ENCODE results near the gene USP3. TPM values are rescaled to one million over a fixed set of nuclear protein-coding genes. Genes with fewer than 3 reads are reported as not detected.

Gene USP3
- total RNA-seq, 2 donors from 2014 or later = 20.1 to 27.4 TPM

GRCh38 chr15:63596676-63597037 is 92.3 kb downstream of the USP3 start:
- DNase-seq (no peak), ATAC-seq (peak in 1 of 2 donors; percentile 0)
- intact Hi-C loops (cut with DNase I) = loop anchor here in 1 of 2 donors (5.0 to 10.0 kb wide), 3 partner anchors 109 to 312 kb away; no protein-coding TSS in a partner anchor

GRCh38 chr15:63597038-63597790 is 92.8 kb downstream of the USP3 start, which contains the start of gene FBXL22:
Gene FBXL22, plus strand, starts transcription at chr15:63597387. Its CDS starts 6 bp downstream, at chr15:63597393.
- intact Hi-C loops (cut with DNase I) = loop anchor here in 1 of 2 donors (5.0 to 10.0 kb wide), 3 partner anchors 110 to 312 kb away; no protein-coding TSS in a partner anchor
- DNase-seq = peak; percentile 53
- peak; percentile 9 to 35 for ATAC-seq

DNA sequence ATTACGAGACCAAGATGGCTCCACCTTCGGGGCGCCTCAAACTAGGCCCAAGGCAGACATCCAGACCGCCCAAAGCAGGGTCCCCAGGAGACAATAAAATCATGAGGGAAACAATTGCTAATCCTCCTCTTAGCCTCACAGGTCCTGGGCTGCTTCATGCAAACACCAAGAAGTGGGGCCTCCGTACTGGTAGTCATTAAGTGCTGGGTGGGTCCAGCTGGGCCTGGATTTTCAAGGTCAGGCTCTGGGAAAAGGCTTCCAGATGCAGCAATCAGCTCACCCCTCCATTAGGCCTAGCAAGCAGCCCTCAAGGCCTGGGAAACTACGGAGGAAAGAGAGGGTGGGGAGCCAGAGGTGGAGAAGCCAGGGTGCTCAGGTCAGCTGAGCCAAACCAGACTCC is 93.4 kb downstream of the USP3 start:
- ATAC-seq (no peak), DNase-seq (no peak)
- intact Hi-C loops (cut with DNase I) = loop anchor here in 1 of 2 donors (2.0 to 10.0 kb wide), 4 partner anchors 93 to 313 kb away; partner anchors contain the start of gene USP3

DNA sequence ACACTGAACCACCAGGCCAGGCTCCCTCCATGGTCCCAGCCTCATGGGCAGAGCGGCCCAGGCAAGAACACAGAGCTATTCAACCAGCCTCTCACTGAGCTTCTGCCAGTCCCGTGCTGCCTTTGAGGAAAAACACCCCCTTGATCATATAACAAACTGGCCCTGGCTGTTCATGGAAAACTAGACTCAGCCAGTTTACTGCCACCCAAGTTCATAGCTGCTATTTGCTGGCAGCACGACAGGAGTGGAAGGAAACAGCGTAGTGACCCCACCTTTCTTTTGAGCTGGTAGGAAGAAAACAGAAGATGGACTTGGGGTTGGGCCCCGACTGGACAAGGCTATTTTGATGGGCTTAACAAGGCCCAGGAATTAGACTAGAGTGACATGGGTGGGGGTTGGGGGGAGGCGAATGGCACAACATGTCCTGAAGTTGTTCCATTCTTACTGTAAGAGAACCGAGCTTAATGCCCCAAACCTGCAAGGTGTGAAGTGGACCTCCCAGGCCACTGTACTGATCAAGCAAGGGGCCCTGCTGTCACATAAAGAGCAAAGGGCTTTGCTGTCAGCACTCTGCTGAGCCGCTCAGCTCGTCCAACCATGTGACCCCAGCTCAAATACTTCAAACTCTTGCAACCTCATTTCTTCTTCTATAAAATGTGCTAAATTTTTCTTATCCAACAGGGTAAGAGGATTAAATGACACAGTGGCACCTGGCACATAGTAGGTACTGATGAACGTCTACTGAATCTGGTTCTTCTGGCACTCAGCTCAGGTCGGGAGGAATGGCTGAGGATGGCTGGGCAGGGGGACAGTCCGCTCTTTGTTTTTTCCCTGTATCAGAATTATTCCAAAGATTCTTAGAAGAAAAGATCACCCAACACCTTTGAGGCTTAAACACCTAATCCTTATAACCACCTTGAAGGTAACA is 94.3 kb downstream of the USP3 start:
- DNase-seq (peak; percentile 61), ATAC-seq (no peak)
- intact Hi-C loops (cut with DNase I) = loop anchor here in 1 of 2 donors (2.0 to 10.0 kb wide), 4 partner anchors 94 to 314 kb away; partner anchors contain the start of gene USP3

DNA sequence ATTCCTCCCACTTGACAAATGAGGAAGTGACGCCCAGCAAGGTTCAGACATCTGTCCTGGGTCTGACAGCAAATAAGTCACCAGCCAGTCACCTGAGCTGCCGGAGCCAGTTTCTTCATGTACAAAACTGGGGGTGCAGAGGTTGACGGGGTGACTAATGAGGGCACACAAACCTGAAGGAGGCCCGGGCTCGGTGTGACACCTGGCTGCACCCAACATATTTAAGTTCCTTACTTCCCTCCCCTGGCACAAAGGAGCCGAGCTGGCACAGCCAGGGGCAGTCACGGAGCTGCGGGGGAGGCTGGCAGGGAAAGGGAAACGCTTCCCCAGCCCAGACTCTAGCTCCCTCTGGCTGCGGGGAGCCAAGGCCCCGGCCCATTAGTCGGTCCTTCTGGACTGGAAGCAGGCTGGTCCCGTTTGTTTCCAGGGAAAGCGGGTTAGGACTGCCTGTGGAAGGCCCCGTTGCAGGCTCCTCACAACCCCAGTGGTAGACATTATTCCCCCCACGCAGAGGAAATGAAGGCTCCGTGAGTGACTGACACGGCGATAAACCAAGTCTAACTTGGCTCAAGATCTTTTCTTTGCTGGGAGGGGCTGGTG is 95.1 kb downstream of the USP3 start:
- peak; percentile 66 for DNase-seq
- intact Hi-C loops (cut with DNase I) = loop anchor here in 1 of 2 donors (2.0 to 10.0 kb wide), 4 partner anchors 95 to 315 kb away; partner anchors contain the start of gene USP3
- peak; percentile 36 to 44 for ATAC-seq

- DNase-seq (peak; percentile 57), ATAC-seq (peak; percentile 16)
- intact Hi-C loops (cut with DNase I) = no loop called here
Observed at GRCh38 chr15:63600001-63600615, 95.7 kb downstream of the USP3 start.

- ATAC-seq (peak; percentile 79 to 82), DNase-seq (peak; percentile 94)
- intact Hi-C loops (cut with DNase I) = no loop called here
Observed at GRCh38 chr15:63600616-63601025, 96.2 kb downstream of the USP3 start.

DNA sequence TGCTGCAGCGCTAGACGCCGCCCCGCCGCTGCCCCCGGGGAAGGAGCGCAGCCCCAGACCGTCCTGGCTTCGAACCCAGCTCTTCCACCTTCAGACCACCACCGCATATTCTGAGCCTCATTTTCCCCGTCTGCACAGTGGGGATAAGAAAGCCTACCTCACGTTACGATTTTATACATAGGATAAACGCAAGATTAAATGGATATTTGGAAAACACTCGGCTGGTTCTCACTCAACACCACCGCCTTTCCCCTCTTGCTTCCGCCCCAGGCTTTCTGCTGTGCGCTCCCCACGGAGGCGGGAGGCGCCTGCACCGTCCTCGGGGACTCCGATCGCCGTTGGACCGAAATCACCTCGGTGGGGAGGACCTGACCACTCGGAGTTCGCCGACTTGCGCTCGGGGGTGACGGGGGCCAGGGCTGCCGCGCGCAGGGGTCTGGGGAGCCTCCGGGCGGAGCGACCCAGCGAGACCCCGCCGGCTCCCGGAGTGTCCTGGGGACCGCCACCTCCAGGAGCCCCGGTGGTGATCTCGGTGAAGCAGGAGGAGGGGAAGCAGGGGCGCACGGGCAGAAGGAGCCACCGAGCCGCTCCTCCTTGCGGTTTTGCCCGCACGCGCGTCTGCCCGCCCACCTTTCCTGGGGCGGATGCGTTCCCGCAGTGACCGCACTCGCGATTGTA is 96.8 kb downstream of the USP3 start:
- DNase-seq = peak; percentile 49
- peak; percentile 2 to 3 for ATAC-seq
- intact Hi-C loops (cut with DNase I) = no loop called here

- intact Hi-C loops (cut with DNase I) = no loop called here
- ATAC-seq = no peak
- no peak for DNase-seq
Observed at GRCh38 chr15:63601704-63602185, 97.4 kb downstream of the USP3 start.

- intact Hi-C loops (cut with DNase I) = no loop called here
- no peak for DNase-seq
- no peak for ATAC-seq
Observed at GRCh38 chr15:63602595-63602994, 98.2 kb downstream of the USP3 start.

- DNase-seq (no peak), ATAC-seq (no peak)
- intact Hi-C loops (cut with DNase I) = no loop called here
Observed at GRCh38 chr15:63603516-63603915, 99.1 kb downstream of the USP3 start.

DNA sequence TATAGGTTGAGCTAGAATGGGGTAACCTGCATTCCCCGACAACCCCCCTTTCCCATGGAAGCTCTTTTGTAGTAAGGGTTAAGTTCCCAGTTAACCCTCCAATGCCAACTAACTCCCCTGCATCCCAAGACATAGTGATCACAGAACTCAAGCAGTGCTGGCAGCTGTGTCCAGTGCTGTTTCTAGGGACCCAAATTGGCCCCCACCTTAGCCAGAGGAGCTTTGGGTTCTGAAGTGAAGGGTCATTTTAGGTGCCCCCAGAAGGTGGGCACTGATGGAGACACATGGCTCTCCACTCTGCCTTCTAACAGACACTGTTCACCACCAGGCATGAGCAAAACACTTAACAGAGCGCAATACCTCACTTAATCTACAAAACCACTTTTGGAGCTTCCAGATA is 99.9 kb downstream of the USP3 start:
- no peak for ATAC-seq
- intact Hi-C loops (cut with DNase I) = no loop called here
- no peak for DNase-seq

DNA sequence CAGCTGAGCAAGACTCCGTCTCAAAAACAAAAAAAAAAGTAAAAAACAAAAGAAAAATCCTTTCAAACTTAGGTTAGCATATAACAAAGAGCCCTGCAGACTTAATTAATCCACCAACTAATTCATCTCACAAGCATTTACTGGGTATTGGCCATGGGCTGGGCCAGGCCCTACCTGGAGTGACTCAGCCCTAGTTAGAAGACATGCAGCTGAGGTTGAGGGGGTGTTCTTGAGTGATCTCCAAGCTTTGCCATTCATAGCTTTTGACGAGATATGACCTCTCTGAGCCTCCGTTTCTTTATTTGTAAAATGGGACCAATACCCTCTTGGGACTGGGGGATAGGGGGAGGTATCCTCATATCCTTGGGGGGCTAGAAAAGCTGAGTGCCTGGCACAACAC is 100.6 kb downstream of the USP3 start:
- ATAC-seq (no peak), DNase-seq (no peak)
- intact Hi-C loops (cut with DNase I) = no loop called here

GRCh38 chr15:63605816-63606215 is 101.4 kb downstream of the USP3 start:
- DNase-seq (no peak), ATAC-seq (no peak)
- intact Hi-C loops (cut with DNase I) = no loop called here

GRCh38 chr15:63606308-63606707 is 101.9 kb downstream of the USP3 start:
- intact Hi-C loops (cut with DNase I) = no loop called here
- no peak for ATAC-seq
- no peak for DNase-seq

GRCh38 chr15:63608989-63609388 is 104.6 kb downstream of the USP3 start:
- DNase-seq (no peak), ATAC-seq (no peak)
- intact Hi-C loops (cut with DNase I) = no loop called here

- intact Hi-C loops (cut with DNase I) = no loop called here
- no peak for ATAC-seq
Observed at GRCh38 chr15:63609448-63609847, 105.1 kb downstream of the USP3 start.

GRCh38 chr15:63610209-63610841 is 105.9 kb downstream of the USP3 start:
- ATAC-seq (peak; percentile 79 to 82), DNase-seq (peak; percentile 69)
- intact Hi-C loops (cut with DNase I) = loop anchor here in 1 of 2 donors (10.0 kb wide), 1 partner anchor 454 kb away; no protein-coding TSS in a partner anchor

More at GRCh38 chr15:63609448-63609847, 105.1 kb downstream of the USP3 start:
- DNase-seq = no peak

Data from left cardiac atrium (tissue), 4 donors.